ENCODE measurements around the gene GLG1.

Gene GLG1

GRCh38 chr16:74635303-74635702 lies 28.4 kb upstream of the GLG1 start:
- Histone ChIP-seq H3K27ac (ENCODE audit: insufficient read depth, low read length, poor library complexity, severe bottlenecking) (no peak overlapping the region), H3K36me3 (ENCODE audit: control insufficient read depth, insufficient read depth, low read length) (peaks cover 61% of the 10 kb centered on the region), H3K4me1 (ENCODE audit: control insufficient read depth, insufficient read depth, low read length, poor library complexity, severe bottlenecking) (no peaks in the 10 kb centered on the region), H3K9me3 (ENCODE audit: control insufficient read depth, low read length) (no peaks in the 10 kb centered on the region), H3K4me3 (ENCODE audit: insufficient read depth, low read depth, low read length, poor library complexity, severe bottlenecking) (no peak overlapping the region), H3K27me3 (replicated peaks; ENCODE audit: control insufficient read depth, insufficient read depth, low read length, poor library complexity, severe bottlenecking) (no peaks in the 10 kb centered on the region)
- DNase-seq: no peak

- no peak overlapping the region for H3K4me3 ChIP-seq (ENCODE audit: insufficient read depth, low read depth, low read length, poor library complexity, severe bottlenecking)
- no peak overlapping the region for H3K27ac ChIP-seq (ENCODE audit: insufficient read depth, low read length, poor library complexity, severe bottlenecking)
- DNase-seq: no peak
- H3K4me1 ChIP-seq (ENCODE audit: control insufficient read depth, insufficient read depth, low read length, poor library complexity, severe bottlenecking): no peaks in the 10 kb centered on the region
- no peaks in the 10 kb centered on the region for H3K9me3 ChIP-seq (ENCODE audit: control insufficient read depth, low read length)
- no peaks in the 10 kb centered on the region for H3K27me3 ChIP-seq (replicated peaks; ENCODE audit: control insufficient read depth, insufficient read depth, low read length, poor library complexity, severe bottlenecking)
- peaks cover 71% of the 10 kb centered on the region for H3K36me3 ChIP-seq (ENCODE audit: control insufficient read depth, insufficient read depth, low read length)
Observed at GRCh38 chr16:74633686-74634085, 26.8 kb upstream of the GLG1 start.

GRCh38 chr16:74627506-74628220 lies 20.7 kb upstream of the GLG1 start:
- Histone ChIP-seq H3K4me1 (ENCODE audit: control insufficient read depth, insufficient read depth, low read length, poor library complexity, severe bottlenecking) (no peaks in the 10 kb centered on the region), H3K27me3 (replicated peaks; ENCODE audit: control insufficient read depth, insufficient read depth, low read length, poor library complexity, severe bottlenecking) (no peaks in the 10 kb centered on the region), H3K36me3 (ENCODE audit: control insufficient read depth, insufficient read depth, low read length) (peaks cover 86% of the 10 kb centered on the region), H3K4me3 (ENCODE audit: insufficient read depth, low read depth, low read length, poor library complexity, severe bottlenecking) (no peak overlapping the region), H3K9me3 (ENCODE audit: control insufficient read depth, low read length) (no peaks in the 10 kb centered on the region), H3K27ac (ENCODE audit: insufficient read depth, low read length, poor library complexity, severe bottlenecking) (no peak overlapping the region)
- DNase-seq: no peak

GRCh38 chr16:74626741-74627416 lies 20.0 kb upstream of the GLG1 start:
- Histone ChIP-seq H3K27ac (ENCODE audit: insufficient read depth, low read length, poor library complexity, severe bottlenecking) (no peak overlapping the region), H3K27me3 (replicated peaks; ENCODE audit: control insufficient read depth, insufficient read depth, low read length, poor library complexity, severe bottlenecking) (no peaks in the 10 kb centered on the region), H3K4me1 (ENCODE audit: control insufficient read depth, insufficient read depth, low read length, poor library complexity, severe bottlenecking) (no peaks in the 10 kb centered on the region), H3K9me3 (ENCODE audit: control insufficient read depth, low read length) (no peaks in the 10 kb centered on the region), H3K36me3 (ENCODE audit: control insufficient read depth, insufficient read depth, low read length) (peaks cover 79% of the 10 kb centered on the region), H3K4me3 (ENCODE audit: insufficient read depth, low read depth, low read length, poor library complexity, severe bottlenecking) (no peak overlapping the region)
- DNase-seq: no peak

GRCh38 chr16:74625500-74626350 lies 18.8 kb upstream of the GLG1 start:
- Histone ChIP-seq H3K27me3 (replicated peaks; ENCODE audit: control insufficient read depth, insufficient read depth, low read length, poor library complexity, severe bottlenecking) (no peaks in the 10 kb centered on the region), H3K36me3 (ENCODE audit: control insufficient read depth, insufficient read depth, low read length) (peaks cover 68% of the 10 kb centered on the region), H3K27ac (ENCODE audit: insufficient read depth, low read length, poor library complexity, severe bottlenecking) (no peak overlapping the region), H3K9me3 (ENCODE audit: control insufficient read depth, low read length) (no peaks in the 10 kb centered on the region), H3K4me1 (ENCODE audit: control insufficient read depth, insufficient read depth, low read length, poor library complexity, severe bottlenecking) (no peaks in the 10 kb centered on the region), H3K4me3 (ENCODE audit: insufficient read depth, low read depth, low read length, poor library complexity, severe bottlenecking) (no peak overlapping the region)
- no peak for DNase-seq

- Histone ChIP-seq H3K27ac (ENCODE audit: insufficient read depth, low read length, poor library complexity, severe bottlenecking) (no peak overlapping the region), H3K9me3 (ENCODE audit: control insufficient read depth, low read length) (no peaks in the 10 kb centered on the region), H3K27me3 (replicated peaks; ENCODE audit: control insufficient read depth, insufficient read depth, low read length, poor library complexity, severe bottlenecking) (no peaks in the 10 kb centered on the region), H3K4me1 (ENCODE audit: control insufficient read depth, insufficient read depth, low read length, poor library complexity, severe bottlenecking) (no peaks in the 10 kb centered on the region), H3K4me3 (ENCODE audit: insufficient read depth, low read depth, low read length, poor library complexity, severe bottlenecking) (no peak overlapping the region), H3K36me3 (ENCODE audit: control insufficient read depth, insufficient read depth, low read length) (peaks cover 50% of the 10 kb centered on the region)
- DNase-seq: no peak
Observed at GRCh38 chr16:74623839-74624235, 16.9 kb upstream of the GLG1 start.

- no peaks in the 10 kb centered on the region for H3K4me1 ChIP-seq (ENCODE audit: control insufficient read depth, insufficient read depth, low read length, poor library complexity, severe bottlenecking)
- no peak for DNase-seq
- H3K4me3 ChIP-seq (ENCODE audit: insufficient read depth, low read depth, low read length, poor library complexity, severe bottlenecking): no peak overlapping the region
- H3K9me3 ChIP-seq (ENCODE audit: control insufficient read depth, low read length): no peaks in the 10 kb centered on the region
- H3K27me3 ChIP-seq (replicated peaks; ENCODE audit: control insufficient read depth, insufficient read depth, low read length, poor library complexity, severe bottlenecking): no peaks in the 10 kb centered on the region
- H3K36me3 ChIP-seq (ENCODE audit: control insufficient read depth, insufficient read depth, low read length): peaks cover 44% of the 10 kb centered on the region
- H3K27ac ChIP-seq (ENCODE audit: insufficient read depth, low read length, poor library complexity, severe bottlenecking): no peak overlapping the region
Observed at GRCh38 chr16:74623214-74623838, 16.4 kb upstream of the GLG1 start.

- H3K4me3 ChIP-seq (ENCODE audit: insufficient read depth, low read depth, low read length, poor library complexity, severe bottlenecking): no peak overlapping the region
- DNase-seq: no peak
- no peaks in the 10 kb centered on the region for H3K27me3 ChIP-seq (replicated peaks; ENCODE audit: control insufficient read depth, insufficient read depth, low read length, poor library complexity, severe bottlenecking)
- no peaks in the 10 kb centered on the region for H3K4me1 ChIP-seq (ENCODE audit: control insufficient read depth, insufficient read depth, low read length, poor library complexity, severe bottlenecking)
- H3K27ac ChIP-seq (ENCODE audit: insufficient read depth, low read length, poor library complexity, severe bottlenecking): no peak overlapping the region
- no peaks in the 10 kb centered on the region for H3K9me3 ChIP-seq (ENCODE audit: control insufficient read depth, low read length)
- H3K36me3 ChIP-seq (ENCODE audit: control insufficient read depth, insufficient read depth, low read length): peaks cover 31% of the 10 kb centered on the region
Observed at GRCh38 chr16:74622005-74622404, 15.1 kb upstream of the GLG1 start.

- H3K36me3 ChIP-seq (ENCODE audit: control insufficient read depth, insufficient read depth, low read length): no peaks in the 10 kb centered on the region
- H3K4me1 ChIP-seq (ENCODE audit: control insufficient read depth, insufficient read depth, low read length, poor library complexity, severe bottlenecking): no peaks in the 10 kb centered on the region
- H3K27me3 ChIP-seq (replicated peaks; ENCODE audit: control insufficient read depth, insufficient read depth, low read length, poor library complexity, severe bottlenecking): no peaks in the 10 kb centered on the region
- H3K27ac ChIP-seq (ENCODE audit: insufficient read depth, low read length, poor library complexity, severe bottlenecking): no peak overlapping the region
- no peak for DNase-seq
- H3K4me3 ChIP-seq (ENCODE audit: insufficient read depth, low read depth, low read length, poor library complexity, severe bottlenecking): no peak overlapping the region
- H3K9me3 ChIP-seq (ENCODE audit: control insufficient read depth, low read length): no peaks in the 10 kb centered on the region
Observed at GRCh38 chr16:74617206-74617788, 10.4 kb upstream of the GLG1 start.

Data from effector memory CD4-positive, alpha-beta T cell (primary cell).